ENCODE measurements around the gene ECI2. TPM values are rescaled to one million over a fixed set of nuclear protein-coding genes. Genes with fewer than 3 reads are reported as not detected.

ECI2 gene
- total and polyA plus RNA-seq, 2 of the 13 experiments (the other 11 are each of a cell fraction or from before 2014, with no cell fraction given): 78.5 to 228 TPM

DNA sequence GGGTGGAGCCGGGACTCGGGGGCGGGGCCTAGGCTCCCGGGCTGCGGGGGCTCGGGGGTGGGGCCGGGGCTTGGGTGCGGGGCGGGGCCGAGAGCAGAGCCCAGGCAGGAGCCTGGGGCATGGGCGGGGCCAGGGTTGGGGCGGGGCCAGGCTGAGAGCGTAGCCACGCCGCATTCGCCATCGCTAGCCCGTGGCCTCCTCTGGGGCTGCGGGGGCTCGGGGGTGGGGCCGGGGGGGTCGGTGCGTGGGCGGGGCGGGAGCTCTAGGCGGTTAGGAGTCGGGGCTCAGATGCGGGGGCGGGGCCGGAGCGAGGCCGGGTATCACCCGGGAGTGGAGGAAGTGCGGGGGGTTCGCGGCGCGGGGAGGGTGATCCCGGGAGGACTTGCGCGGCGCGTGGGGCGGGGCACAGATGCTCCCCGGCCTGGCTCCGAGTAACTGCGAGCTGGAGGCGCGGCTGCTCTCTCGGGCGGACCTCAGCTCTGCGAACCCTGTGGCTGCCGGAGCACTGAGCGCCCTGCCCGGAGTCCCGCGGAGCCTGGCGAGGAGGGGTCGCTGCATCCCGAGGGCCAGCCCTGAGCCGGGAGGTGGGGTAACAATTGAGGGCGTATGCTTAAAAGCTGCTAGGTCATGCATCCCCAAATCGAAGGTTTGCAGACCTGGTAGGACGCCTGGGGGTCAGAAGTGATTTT, 434 bp upstream of the ECI2 start:
- FAIRE-seq (no peak), ATAC-seq (peak; percentile 86), DNase-seq (ENCODE audit: low spot score) (peak; percentile 85)
- H3K4me1 ChIP-seq (ENCODE audit: insufficient read depth, low read length): peaks cover 44% of the 10 kb centered on the region
- intact Hi-C loops (cut with micrococcal nuclease; ENCODE audit: unreplicated experiment): loop anchor here (1.0 to 2.0 kb wide), 2 partner anchors 10 to 115 kb away; a partner anchor contains a TSS
- in situ Hi-C loops (cut with HindIII; ENCODE audit: extremely low pct_ligation_motif_present, low pct_unique_long_range_greater_than_20kb): no loop called here
- POLR2A ChIA-PET: interaction anchor here (0.5 to 2.5 kb wide), 15 partner anchors 9 to 1072 kb away, joined by 3 to 37 read pairs (median 4); partner anchors contain the start of gene PSMG4
- 2% methylated on average over 28 of the region's 64 CpGs for WGBS (ENCODE audit: low lambda C conversion rate)
- peaks cover 4 to 16% of the 10 kb centered on the region in 2 experiments for H3K36me3 ChIP-seq (replicated peaks in 1 of 2; ENCODE audit: control insufficient read depth in 1 of 2, insufficient read depth in 2 of 2, low read length in 2 of 2)
- H3K9ac ChIP-seq (ENCODE audit: insufficient read depth, low read depth, low read length): peak overlapping the region; percentile 61
- peaks cover 39% of the 10 kb centered on the region for H3K79me2 ChIP-seq (ENCODE audit: insufficient read depth, low read length)
- H4K20me1 ChIP-seq (ENCODE audit: insufficient read depth, low read length): no peaks in the 10 kb centered on the region
- peak overlapping the region; percentile 95 for H3K4me2 ChIP-seq (ENCODE audit: low read depth, low read length)
- CTCF ChIA-PET (ENCODE audit: low intra/inter-chr PET ratio, low total read pairs): no interaction called here
- peak overlapping the region; percentile 20 for H3K27ac ChIP-seq (ENCODE audit: extremely low read length, insufficient read depth, low read length)
- peak overlapping the region; percentile 66 to 86 (median 81) for H3K4me3 ChIP-seq (replicated peaks in 1 of 3; ENCODE audit: insufficient read depth in 1 of 3, low read depth in 2 of 3, low read length in 3 of 3)
- no peaks in the 10 kb centered on the region for H3K9me3 ChIP-seq (ENCODE audit: low read length)
- BruUV-seq (replicated peaks): no TSS peak
- peak overlapping the region; percentile 55 for H2AFZ ChIP-seq (ENCODE audit: low read length)
- no peaks in the 10 kb centered on the region; a peak in 1 of 5 replicates for H3K27me3 ChIP-seq (ENCODE audit: control insufficient read depth in 1 of 2, insufficient read depth in 2 of 2, low read length in 2 of 2)
- TF ChIP-seq, protein P1, sequence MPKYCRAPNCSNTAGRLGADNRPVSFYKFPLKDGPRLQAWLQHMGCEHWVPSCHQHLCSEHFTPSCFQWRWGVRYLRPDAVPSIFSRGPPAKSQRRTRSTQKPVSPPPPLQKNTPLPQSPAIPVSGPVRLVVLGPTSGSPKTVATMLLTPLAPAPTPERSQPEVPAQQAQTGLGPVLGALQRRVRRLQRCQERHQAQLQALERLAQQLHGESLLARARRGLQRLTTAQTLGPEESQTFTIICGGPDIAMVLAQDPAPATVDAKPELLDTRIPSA (CRISPR knock-in tag; IDR thresholded peaks at IDR 0.05; ENCODE audit: borderline replicate concordance): no peak
- TF ChIP-seq PPARG (CRISPR knock-in tag; conservative IDR thresholded peaks at IDR 0.05): 0 out of 2 replicates have a peak, but pooled peaks have one; percentile 17
- TF ChIP-seq ZNF563 (CRISPR knock-in tag; IDR thresholded peaks at IDR 0.05): no peak
- no peak for TF ChIP-seq NFRKB (IDR thresholded peaks at IDR 0.05)
- TF ChIP-seq KLF13 (CRISPR knock-in tag; IDR thresholded peaks at IDR 0.05): peak; percentile 61; the same call in 1 of the 2 replicates
- TF ChIP-seq AHR (CRISPR knock-in tag; IDR thresholded peaks at IDR 0.05): 0 out of 2 replicates have a peak, but pooled peaks have one; percentile 20
- no peak for TF ChIP-seq NCOA5 (CRISPR knock-in tag; IDR thresholded peaks at IDR 0.05)
- TF ChIP-seq ZNF557 (CRISPR knock-in tag; IDR thresholded peaks at IDR 0.05): no peak
- peak; percentile 41; the same call in 1 of the 2 replicates for TF ChIP-seq CBX5 (CRISPR knock-in tag; IDR thresholded peaks at IDR 0.05; ENCODE audit: borderline replicate concordance)
- no peak for TF ChIP-seq MATR3 (CRISPR knock-in tag; IDR thresholded peaks at IDR 0.05)
- TF ChIP-seq GABPA (IDR thresholded peaks at IDR 0.05; ENCODE audit: low read depth, low read length): no peak
- TF ChIP-seq GABPA (CRISPR knock-in tag; IDR thresholded peaks at IDR 0.05; ENCODE audit: low read depth): peak; percentile 41
- 0 out of 2 replicates have a peak, but pooled peaks have one; percentile 19 for TF ChIP-seq ZNF264 (CRISPR knock-in tag; IDR thresholded peaks at IDR 0.05)
- TF ChIP-seq, protein P2, sequence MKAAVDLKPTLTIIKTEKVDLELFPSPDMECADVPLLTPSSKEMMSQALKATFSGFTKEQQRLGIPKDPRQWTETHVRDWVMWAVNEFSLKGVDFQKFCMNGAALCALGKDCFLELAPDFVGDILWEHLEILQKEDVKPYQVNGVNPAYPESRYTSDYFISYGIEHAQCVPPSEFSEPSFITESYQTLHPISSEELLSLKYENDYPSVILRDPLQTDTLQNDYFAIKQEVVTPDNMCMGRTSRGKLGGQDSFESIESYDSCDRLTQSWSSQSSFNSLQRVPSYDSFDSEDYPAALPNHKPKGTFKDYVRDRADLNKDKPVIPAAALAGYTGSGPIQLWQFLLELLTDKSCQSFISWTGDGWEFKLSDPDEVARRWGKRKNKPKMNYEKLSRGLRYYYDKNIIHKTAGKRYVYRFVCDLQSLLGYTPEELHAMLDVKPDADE (CRISPR knock-in tag; IDR thresholded peaks at IDR 0.05): no peak
- TF ChIP-seq YEATS4 (CRISPR knock-in tag; IDR thresholded peaks at IDR 0.05; ENCODE audit: borderline replicate concordance): 0 out of 2 replicates have a peak, but pooled peaks have one; percentile 34
- TF ChIP-seq, protein P3, sequence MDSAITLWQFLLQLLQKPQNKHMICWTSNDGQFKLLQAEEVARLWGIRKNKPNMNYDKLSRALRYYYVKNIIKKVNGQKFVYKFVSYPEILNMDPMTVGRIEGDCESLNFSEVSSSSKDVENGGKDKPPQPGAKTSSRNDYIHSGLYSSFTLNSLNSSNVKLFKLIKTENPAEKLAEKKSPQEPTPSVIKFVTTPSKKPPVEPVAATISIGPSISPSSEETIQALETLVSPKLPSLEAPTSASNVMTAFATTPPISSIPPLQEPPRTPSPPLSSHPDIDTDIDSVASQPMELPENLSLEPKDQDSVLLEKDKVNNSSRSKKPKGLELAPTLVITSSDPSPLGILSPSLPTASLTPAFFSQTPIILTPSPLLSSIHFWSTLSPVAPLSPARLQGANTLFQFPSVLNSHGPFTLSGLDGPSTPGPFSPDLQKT (CRISPR knock-in tag; IDR thresholded peaks at IDR 0.05; ENCODE audit: borderline replicate concordance): no peak
- peak; percentile 68 for TF ChIP-seq TEAD3 (CRISPR knock-in tag; optimal IDR thresholded peaks at IDR 0.05; ENCODE audit: borderline replicate concordance)
- TF ChIP-seq HDAC2 (CRISPR knock-in tag; IDR thresholded peaks at IDR 0.05): peak; percentile 73
- TF ChIP-seq ZNF432 (CRISPR knock-in tag; IDR thresholded peaks at IDR 0.05; ENCODE audit: borderline replicate concordance): no peak
- peak; percentile 18; the same call in 1 of the 2 replicates for TF ChIP-seq ZNF605 (CRISPR knock-in tag; IDR thresholded peaks at IDR 0.05)

All from HepG2 (cell line).